Activated naive CD4-positive, alpha-beta T cell treated with anti-CD3 and anti-CD28 coated beads, Interleukin-2, amount 50 U/mL, for 16 hours (primary cell): Measurements from ENCODE around the gene HCN1.
A peak's percentile ranks its signal among the peaks of the same experiment; 100 is the strongest.

Source experiments
- DNase-seq: peaks from one replicate; pipeline ENCODE4 v3.0.0-alpha.2; 2020

Gene HCN1

GRCh38 chr5:45696206-45696836 is at the start of gene HCN1:
Gene HCN1, minus strand, starts transcription at chr5:45696380.
- DNase-seq, result peak; percentile 42

- DNase-seq, result no peak
Observed at GRCh38 chr5:45741110-45741509, 44.9 kb upstream of the HCN1 start.

- DNase-seq, result no peak
Observed at GRCh38 chr5:45737153-45737552, 41.0 kb upstream of the HCN1 start.

- no peak for DNase-seq
Observed at GRCh38 chr5:45725537-45725936, 29.4 kb upstream of the HCN1 start.

- no peak for DNase-seq
Observed at GRCh38 chr5:45697201-45697600, 1.0 kb upstream of the HCN1 start.

- DNase-seq, result no peak
Observed at GRCh38 chr5:45695804-45696156, 400 bp downstream of the HCN1 start.

GRCh38 chr5:45694971-45695803 is 993 bp downstream of the HCN1 start:
- DNase-seq, result no peak

- DNase-seq, result no peak
Observed at GRCh38 chr5:45694255-45694814, 1.8 kb downstream of the HCN1 start.

- DNase-seq, result no peak
Observed at GRCh38 chr5:45692481-45692880, 3.7 kb downstream of the HCN1 start.

- no peak for DNase-seq
Observed at GRCh38 chr5:45691656-45692055, 4.5 kb downstream of the HCN1 start.

GRCh38 chr5:45687701-45688100 is 8.5 kb downstream of the HCN1 start:
- no peak for DNase-seq

- no peak for DNase-seq
Observed at GRCh38 chr5:45686620-45687019, 9.6 kb downstream of the HCN1 start.

GRCh38 chr5:45684118-45684517 is 12.1 kb downstream of the HCN1 start:
- no peak for DNase-seq

GRCh38 chr5:45680950-45681349 is 15.2 kb downstream of the HCN1 start:
- DNase-seq, result no peak

- DNase-seq, result no peak
Observed at GRCh38 chr5:45677524-45677923, 18.7 kb downstream of the HCN1 start.

GRCh38 chr5:45672271-45672670 is 23.9 kb downstream of the HCN1 start:
- no peak for DNase-seq

- DNase-seq, result no peak
Observed at GRCh38 chr5:45648744-45649143, 47.4 kb downstream of the HCN1 start.

GRCh38 chr5:45643056-45643455 is 53.1 kb downstream of the HCN1 start:
- DNase-seq, result no peak

- no peak for DNase-seq
Observed at GRCh38 chr5:45642370-45642769, 53.8 kb downstream of the HCN1 start.

GRCh38 chr5:45639040-45639439 is 57.1 kb downstream of the HCN1 start:
- no peak for DNase-seq

- no peak for DNase-seq
Observed at GRCh38 chr5:45627076-45627656, 69.0 kb downstream of the HCN1 start.

GRCh38 chr5:45623832-45624231 is 72.3 kb downstream of the HCN1 start:
- no peak for DNase-seq

- DNase-seq, result no peak
Observed at GRCh38 chr5:45622365-45622764, 73.8 kb downstream of the HCN1 start.

- DNase-seq, result no peak
Observed at GRCh38 chr5:45617859-45618416, 78.2 kb downstream of the HCN1 start.
